Retina (tissue), 1 donor: ENCODE data around the gene MAVS.
"Not testable (repeated sequence)": the region's sequence is repeated elsewhere in the genome, so short reads cannot be mapped to it uniquely, and the experiment has no call there.

ENCODE experiments used
- DNase-seq: peaks from one replicate; pipeline ENCODE4 v3.0.0-alpha.2; 2016

The MAVS gene

GRCh38 chr20:3857405-3857804, 10.8 kb downstream of the MAVS start:
- DNase-seq: no peak

GRCh38 chr20:3858689-3859088, 12.1 kb downstream of the MAVS start:
- DNase-seq: no peak

- no peak for DNase-seq
Measured at GRCh38 chr20:3861191-3861590, 14.6 kb downstream of the MAVS start.

GRCh38 chr20:3862333-3862732, 15.7 kb downstream of the MAVS start:
- DNase-seq: no peak

GRCh38 chr20:3863317-3863716, 16.7 kb downstream of the MAVS start:
- DNase-seq: no peak

GRCh38 chr20:3864518-3864917, 17.9 kb downstream of the MAVS start:
- DNase-seq: no peak

GRCh38 chr20:3865152-3865886, 18.7 kb downstream of the MAVS start:
- DNase-seq: no peak

GRCh38 chr20:3865887-3866407, 19.3 kb downstream of the MAVS start:
- DNase-seq: no peak

- no peak for DNase-seq
Measured at GRCh38 chr20:3866464-3866863, 19.8 kb downstream of the MAVS start.

GRCh38 chr20:3867802-3868201, 21.2 kb downstream of the MAVS start:
- no peak for DNase-seq

GRCh38 chr20:3869839-3870634, 23.4 kb downstream of the MAVS start:
- DNase-seq: no peak

- DNase-seq: no peak
Measured at GRCh38 chr20:3871550-3872265, 25.1 kb downstream of the MAVS start.

GRCh38 chr20:3873507-3873906, 26.9 kb downstream of the MAVS start:
- DNase-seq: no peak

GRCh38 chr20:3874194-3874844, 27.7 kb downstream of the MAVS start:
- no peak for DNase-seq

GRCh38 chr20:3875378-3875974, 28.8 kb downstream of the MAVS start:
- DNase-seq: no peak

GRCh38 chr20:3876000-3876399, 29.4 kb downstream of the MAVS start:
- DNase-seq: no peak

- DNase-seq: no peak
Measured at GRCh38 chr20:3876676-3877075, 30.0 kb downstream of the MAVS start.

- DNase-seq: not testable (repeated sequence)
Measured at GRCh38 chr20:3878921-3879274, 32.3 kb downstream of the MAVS start.

GRCh38 chr20:3885715-3886114, 39.1 kb downstream of the MAVS start:
- no peak for DNase-seq

GRCh38 chr20:3887876-3888620, 41.4 kb downstream of the MAVS start:
- no peak for DNase-seq

GRCh38 chr20:3888622-3889488, 42.2 kb downstream of the MAVS start, which contains the start of gene PANK2:
Gene PANK2, plus strand, starts transcription at chr20:3889387.
- peak; percentile 97 for DNase-seq
